ENCODE measurements around the gene MKRN1.

DNA sequence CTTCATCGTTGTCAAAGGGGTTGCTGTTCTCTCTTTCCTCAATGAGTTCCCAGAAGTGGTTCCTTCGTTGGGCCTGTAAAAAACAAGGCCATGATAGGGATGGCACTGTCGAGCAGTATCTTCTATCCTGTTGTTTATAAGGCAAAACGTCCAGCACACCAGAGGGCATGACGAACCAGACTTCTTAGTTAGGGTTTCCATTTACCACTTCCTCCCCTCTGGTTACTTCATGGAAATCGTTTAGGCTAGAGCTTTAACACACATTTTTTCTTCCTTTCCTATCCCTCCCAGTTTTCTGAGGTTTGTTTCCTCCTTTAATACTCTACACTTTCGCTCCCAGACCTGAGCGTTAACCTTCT is 24.7 kb downstream of the MKRN1 start:
- TF ChIP-seq, protein P1, sequence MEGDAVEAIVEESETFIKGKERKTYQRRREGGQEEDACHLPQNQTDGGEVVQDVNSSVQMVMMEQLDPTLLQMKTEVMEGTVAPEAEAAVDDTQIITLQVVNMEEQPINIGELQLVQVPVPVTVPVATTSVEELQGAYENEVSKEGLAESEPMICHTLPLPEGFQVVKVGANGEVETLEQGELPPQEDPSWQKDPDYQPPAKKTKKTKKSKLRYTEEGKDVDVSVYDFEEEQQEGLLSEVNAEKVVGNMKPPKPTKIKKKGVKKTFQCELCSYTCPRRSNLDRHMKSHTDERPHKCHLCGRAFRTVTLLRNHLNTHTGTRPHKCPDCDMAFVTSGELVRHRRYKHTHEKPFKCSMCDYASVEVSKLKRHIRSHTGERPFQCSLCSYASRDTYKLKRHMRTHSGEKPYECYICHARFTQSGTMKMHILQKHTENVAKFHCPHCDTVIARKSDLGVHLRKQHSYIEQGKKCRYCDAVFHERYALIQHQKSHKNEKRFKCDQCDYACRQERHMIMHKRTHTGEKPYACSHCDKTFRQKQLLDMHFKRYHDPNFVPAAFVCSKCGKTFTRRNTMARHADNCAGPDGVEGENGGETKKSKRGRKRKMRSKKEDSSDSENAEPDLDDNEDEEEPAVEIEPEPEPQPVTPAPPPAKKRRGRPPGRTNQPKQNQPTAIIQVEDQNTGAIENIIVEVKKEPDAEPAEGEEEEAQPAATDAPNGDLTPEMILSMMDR (conservative IDR thresholded peaks at IDR 0.05; ENCODE audit: low read length): no peak
- no peak for TF ChIP-seq EZH2phosphoT487 (IDR thresholded peaks at IDR 0.05; ENCODE audit: borderline replicate concordance)
